Stimulated activated CD8-positive, alpha-beta memory T cell treated with anti-CD3 and anti-CD28 coated beads, Interleukin-4, amount 100 ng/mL, for 4 hours (primary cell): Measurements from ENCODE around the gene RECQL5.

Experiments
- DNase-seq, 2 donors: peaks; one replicate each; pipeline ENCODE4 v3.0.0-alpha.2; 2020; ENCODE audit warnings: low read depth in 2 of 2, low spot score in 1 of 2

The RECQL5 gene

GRCh38 chr17:75619506-75620431 lies 47.2 kb downstream of the RECQL5 start:
- DNase-seq = no peak

DNA sequence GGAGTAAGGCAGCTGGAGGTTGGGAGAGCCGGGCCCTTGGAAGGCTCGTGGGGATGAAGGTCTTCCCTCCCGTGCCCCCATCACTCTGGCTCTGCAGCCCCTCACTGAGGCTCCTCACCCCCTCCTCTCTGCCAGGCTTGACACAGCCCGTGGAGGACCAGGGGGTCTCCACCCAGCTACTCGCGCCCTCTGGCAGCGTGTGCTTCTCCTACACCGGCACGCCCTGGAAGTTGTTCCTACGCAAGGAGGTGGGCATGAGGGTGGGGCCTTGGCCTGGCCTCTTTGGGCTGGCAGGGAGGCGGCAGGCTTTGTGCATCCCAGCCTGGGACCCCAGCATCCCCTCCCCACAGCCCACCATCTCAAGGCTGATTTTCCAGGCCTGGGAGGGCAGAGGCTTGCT lies 49.3 kb downstream of the RECQL5 start:
- DNase-seq = no peak

GRCh38 chr17:75617218-75617617 lies 49.7 kb downstream of the RECQL5 start:
- DNase-seq = no peak

DNA sequence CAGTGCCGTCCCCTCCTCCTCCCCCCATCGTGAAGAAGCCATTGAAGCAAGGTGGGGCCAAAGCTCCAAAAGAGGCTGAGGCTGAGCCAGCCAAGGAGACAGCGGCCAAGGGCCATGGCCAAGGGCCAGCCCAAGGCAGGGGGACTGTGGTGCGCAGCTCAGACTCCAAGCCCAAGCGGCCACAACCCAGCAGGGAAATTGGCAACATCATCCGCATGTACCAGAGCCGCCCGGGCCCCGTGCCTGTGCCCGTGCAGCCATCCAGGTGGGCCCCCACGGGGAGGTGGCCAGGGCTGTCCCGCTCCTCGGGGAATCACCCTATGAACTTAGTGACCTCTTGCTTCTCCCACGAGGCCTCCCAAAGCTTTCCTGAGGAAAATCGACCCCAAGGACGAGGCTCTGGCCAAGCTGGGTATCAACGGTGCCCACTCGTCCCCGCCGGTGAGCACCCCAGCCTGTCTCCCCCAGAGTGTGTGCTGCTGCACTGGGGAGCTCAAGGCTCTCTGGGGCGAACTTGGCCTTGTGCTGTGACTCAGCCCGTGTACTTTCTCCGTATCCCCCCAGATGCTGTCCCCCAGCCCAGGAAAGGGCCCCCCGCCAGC lies 50.3 kb downstream of the RECQL5 start:
- DNase-seq = no peak

GRCh38 chr17:75615301-75615700 lies 51.7 kb downstream of the RECQL5 start:
- no peak for DNase-seq

DNA sequence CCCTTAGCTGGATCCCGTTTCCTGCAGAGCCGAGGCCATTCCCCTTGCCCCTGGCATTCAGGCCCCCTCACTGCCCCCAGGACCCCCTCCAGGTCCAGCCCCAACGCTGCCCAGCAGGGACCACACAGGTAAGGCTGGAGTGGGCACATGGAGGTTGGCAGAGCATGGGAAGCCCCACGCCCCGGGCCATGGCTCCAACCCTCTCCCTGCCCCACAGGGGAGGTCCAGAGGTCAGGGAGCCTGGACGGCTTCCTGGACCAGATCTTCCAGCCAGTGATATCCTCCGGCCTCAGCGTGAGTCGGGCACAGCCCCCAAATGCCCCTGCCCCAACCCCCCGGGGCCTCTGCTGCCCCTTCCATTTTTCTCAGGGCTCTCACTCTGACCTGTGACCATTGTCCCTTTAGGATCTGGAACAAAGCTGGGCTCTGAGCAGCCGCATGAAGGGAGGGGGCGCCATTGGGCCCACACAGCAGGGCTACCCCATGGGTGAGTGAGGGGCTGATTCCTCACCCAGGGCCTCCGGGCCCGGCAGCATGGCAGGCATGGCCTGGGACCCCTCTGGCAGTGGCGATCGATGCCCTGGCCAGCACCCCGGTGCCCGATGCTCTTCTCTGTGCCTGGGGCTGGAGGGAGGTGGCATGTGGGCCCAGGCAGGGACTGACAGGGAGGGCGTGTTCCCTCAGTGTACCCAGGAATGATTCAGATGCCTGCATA lies 52.2 kb downstream of the RECQL5 start:
- no peak for DNase-seq

DNA sequence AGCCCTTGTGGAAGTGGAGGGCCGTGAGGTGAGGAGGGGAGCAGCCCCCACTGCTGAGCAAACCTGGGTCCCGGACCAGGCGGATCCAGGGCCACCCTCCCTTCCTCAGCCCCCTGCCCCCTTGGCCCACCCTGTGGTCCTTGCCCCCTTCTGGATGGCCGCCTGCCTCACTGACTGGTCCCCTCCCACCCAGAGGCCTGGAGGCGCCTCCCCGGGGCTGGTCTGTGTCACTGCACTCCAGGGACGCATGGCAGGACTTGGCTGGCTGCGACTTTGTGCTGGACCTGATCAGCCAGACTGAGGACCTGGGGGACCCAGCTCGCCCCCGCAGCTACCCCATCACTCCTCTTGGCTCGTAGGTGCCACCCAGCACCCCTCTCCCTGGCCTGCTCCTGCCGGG lies 52.9 kb downstream of the RECQL5 start:
- DNase-seq = no peak

- no peak for DNase-seq
Observed at GRCh38 chr17:75612906-75613626, 53.9 kb downstream of the RECQL5 start.

DNA sequence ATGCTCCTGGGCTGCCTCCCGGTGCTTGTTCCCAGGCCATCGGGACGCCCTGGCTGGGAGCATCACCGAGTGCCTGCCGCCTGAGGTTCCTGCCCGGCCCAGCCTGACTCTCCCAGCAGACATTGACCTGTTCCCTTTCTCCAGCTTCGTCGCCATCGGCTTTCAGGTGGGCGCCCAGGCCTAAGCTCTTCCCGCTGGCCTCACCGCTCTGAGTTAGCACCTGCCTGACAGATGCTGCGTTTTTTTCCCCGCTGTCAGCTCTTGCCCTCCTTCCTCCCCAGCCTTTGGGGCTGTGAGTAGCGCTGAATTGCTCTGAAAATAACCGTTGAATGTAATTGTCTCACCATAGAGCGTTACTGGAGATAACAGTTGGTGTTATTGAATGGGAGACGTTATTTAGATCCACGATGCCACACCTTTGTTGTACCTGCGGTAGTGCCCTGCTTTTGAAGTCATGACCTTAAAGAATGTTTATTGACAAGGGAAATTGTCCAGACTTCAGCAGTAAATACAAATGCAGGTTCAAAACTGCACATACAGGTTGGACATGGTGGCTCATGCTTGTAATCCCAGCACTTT lies 55.0 kb downstream of the RECQL5 start:
- no peak for DNase-seq

GRCh38 chr17:75610103-75610984 lies 56.6 kb downstream of the RECQL5 start:
- DNase-seq = no peak

DNA sequence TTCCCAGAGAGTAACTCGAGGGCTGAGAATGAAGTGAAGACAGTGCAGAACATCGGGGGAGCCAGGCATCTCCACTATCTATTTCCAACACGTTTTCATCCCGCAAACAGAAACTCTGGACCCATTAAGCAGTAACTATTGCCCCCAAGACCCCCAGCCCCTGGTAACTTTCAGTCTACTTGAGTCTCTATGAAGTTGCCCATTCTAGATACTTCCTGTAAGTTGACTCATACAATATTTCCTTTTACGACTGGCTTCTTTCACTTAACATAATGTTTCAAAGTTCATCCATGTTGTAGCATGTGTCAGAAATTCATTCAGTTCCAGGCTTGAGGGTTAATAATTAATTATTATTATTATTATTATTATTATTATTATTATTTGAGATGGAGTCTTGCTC lies 59.9 kb downstream of the RECQL5 start:
- DNase-seq = no peak

DNA sequence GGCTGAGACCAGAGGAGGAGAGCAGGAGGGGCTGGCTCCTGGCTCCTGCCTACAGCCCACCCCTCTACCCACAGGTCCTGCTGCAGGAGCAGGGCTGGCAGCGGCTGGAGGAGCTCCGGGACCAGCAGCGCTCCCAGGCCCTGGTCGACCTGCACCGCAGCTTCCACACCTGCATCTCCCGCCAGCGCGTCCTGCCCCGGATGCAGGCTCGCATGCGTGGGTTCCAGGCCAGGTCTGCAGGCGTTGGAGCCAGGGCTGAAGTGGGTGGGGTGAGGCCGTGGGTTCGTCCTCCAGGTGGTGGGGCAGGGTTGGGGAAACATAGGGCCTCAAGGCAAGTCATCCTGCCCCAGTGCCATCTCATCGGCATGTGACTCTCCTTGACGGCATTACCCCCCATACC lies 61.2 kb downstream of the RECQL5 start:
- DNase-seq = no peak

DNA sequence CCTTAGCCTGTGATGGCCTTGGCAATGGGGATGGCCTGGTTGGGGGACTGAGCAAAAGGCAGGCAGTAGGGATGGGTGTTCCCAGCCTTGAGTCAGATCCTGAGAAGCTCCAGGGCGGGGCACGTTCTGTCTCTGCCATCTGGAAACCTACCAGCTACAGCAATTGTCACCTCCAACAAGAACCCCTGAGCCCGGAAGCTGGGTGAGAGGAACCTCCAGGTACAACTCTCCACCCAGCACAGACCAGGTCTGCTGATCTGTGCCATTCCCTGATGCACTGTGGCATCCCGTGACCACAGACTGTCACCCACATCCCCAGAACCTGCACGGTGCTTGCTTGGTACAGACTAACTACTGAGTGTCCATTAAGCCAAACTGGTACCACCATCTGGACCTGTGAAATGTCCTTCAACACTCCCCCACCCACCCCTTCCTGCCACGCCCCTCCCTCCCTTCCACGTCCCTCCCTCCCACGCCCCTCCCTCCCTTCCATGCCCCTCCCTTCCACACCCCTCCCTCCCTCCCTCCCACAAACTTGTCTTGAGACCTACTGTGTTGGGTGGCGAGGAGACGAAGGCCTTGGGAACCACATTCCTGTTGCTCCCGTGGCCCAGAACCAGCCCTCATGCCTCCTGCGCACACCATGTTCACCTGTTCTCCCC lies 62.8 kb downstream of the RECQL5 start:
- DNase-seq = no peak

GRCh38 chr17:75603123-75603522 lies 63.8 kb downstream of the RECQL5 start:
- DNase-seq = no peak

DNA sequence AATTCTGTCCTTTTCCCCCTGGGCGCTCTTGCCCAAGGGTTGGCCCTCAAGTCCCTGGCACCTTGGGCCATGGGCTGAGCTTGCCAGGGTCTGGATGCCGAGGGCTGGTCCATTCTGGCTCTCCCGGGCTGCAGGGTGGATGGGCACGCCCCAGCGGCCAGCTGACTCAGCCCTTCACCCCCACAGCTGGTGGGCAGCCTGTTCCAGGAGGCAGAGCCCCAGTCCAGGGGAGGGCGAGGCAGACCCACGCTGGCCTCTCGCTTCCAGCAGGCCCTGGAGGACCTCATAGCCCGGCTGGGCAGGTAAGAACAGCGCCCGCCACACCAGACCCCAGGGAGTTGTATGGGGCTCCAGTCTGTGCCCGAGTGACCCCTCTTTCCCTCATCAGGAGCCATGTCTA lies 64.3 kb downstream of the RECQL5 start:
- no peak for DNase-seq

DNA sequence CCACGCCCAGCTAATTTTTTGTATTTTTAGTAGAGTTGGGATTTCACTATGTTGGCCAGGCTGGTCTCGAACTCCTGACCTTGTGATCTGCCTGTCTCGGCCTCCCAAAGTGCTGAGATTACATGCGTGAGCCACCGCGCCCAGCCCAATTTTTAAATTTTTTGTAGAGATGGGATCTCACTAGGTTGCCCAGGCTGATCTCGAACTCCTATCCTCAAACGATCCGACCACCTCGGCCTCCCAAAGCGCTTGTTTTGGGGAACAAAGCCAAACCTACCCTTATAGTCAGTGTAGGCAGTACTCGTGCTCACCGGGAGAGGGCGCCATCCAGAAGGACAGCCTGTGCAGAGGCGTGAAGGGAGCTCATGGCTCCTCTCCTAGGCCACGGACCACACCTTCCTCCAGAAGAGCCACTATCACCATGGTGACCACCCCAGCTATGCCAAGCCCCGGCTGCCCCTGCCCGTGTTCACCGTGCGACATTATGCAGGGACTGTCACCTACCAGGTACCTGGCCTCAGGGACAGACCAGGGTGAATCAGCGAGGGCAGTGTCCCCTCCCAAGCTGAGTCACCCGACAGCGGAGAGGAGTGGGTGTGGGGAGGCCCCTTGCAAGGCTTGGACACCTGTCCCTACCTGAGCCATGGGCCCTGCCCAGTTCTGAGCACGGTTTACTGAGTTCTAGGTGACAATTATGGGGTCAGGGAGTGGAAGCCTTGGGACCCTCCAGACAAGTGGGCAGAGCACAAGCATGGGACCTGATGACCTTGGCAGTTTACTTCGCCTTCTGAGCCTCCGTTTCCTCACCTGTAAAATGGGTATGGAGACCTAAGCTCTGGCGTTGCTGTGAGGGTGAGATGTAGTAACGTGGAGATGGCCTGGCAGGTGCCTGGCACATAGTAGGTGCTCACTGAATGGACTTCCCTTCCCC lies 65.6 kb downstream of the RECQL5 start:
- DNase-seq = peak in 1 of 2 donors; percentile 35

- no peak for DNase-seq
Observed at GRCh38 chr17:75596320-75597087, 70.5 kb downstream of the RECQL5 start.

GRCh38 chr17:75595920-75596313 lies 71.0 kb downstream of the RECQL5 start:
- DNase-seq = no peak
